HG03108 (cell line): ENCODE results near the gene NR5A1.

Experiments
- ATAC-seq: cut with Tn5 transposase; IDR thresholded peaks from one replicate; pipeline ENCODE4 v1.9.1; 2021; ENCODE audit warnings: moderate library complexity; ENCODE audit not compliant: unreplicated experiment

Gene NR5A1

GRCh38 chr9:124444166-124444565, 63.0 kb downstream of the NR5A1 start:
- no peak for ATAC-seq

GRCh38 chr9:124443625-124444024, 63.6 kb downstream of the NR5A1 start:
- ATAC-seq = no peak

- no peak for ATAC-seq
Measured at GRCh38 chr9:124442826-124443225, 64.4 kb downstream of the NR5A1 start.

- no peak for ATAC-seq
Measured at GRCh38 chr9:124442379-124442778, 64.8 kb downstream of the NR5A1 start.

GRCh38 chr9:124441291-124441690, 65.9 kb downstream of the NR5A1 start:
- ATAC-seq = no peak

- ATAC-seq = no peak
Measured at GRCh38 chr9:124440786-124441185, 66.4 kb downstream of the NR5A1 start.

- ATAC-seq = no peak
Measured at GRCh38 chr9:124439686-124440243, 67.4 kb downstream of the NR5A1 start.

GRCh38 chr9:124439086-124439485, 68.1 kb downstream of the NR5A1 start:
- no peak for ATAC-seq

GRCh38 chr9:124438091-124438490, 69.1 kb downstream of the NR5A1 start:
- no peak for ATAC-seq

GRCh38 chr9:124437086-124437485, 70.1 kb downstream of the NR5A1 start:
- no peak for ATAC-seq

GRCh38 chr9:124436320-124436719, 70.9 kb downstream of the NR5A1 start:
- ATAC-seq = no peak
